Adrenal gland (tissue), 12 donors: ENCODE measurements around the gene GANAB. TPM values are rescaled to one million over a fixed set of nuclear protein-coding genes. Genes with fewer than 3 reads are reported as not detected.
A peak's percentile ranks its signal among the peaks of the same experiment; 100 is the strongest.

ENCODE experiments used
- DNase-seq, 7 donors: peaks; one replicate each; pipeline ENCODE4 v3.0.0-alpha.2; 2019 to 2020
- H3K27ac ChIP-seq, 5 donors: fragments of 200-600 bp; sonication (generic) in 4 of 5; 1 replicate in 3 of 5; 2 replicates in 2 of 5; pipeline versions ENCODE4 v1.5.1 to v1.8.0; 2016 to 2020; ENCODE audit warnings: mild to moderate bottlenecking in 1 of 5
- H3K27me3 ChIP-seq: fragments of 200-600 bp; 2 replicates; pipeline ENCODE4 v1.8.0; 2021
- H3K36me3 ChIP-seq, 2 donors: fragments of 200-600 bp; replicated peaks in 1 of 2; 1 replicate in 1 of 2; 2 replicates in 1 of 2; pipeline versions ENCODE4 v1.5.1 to v1.8.0; 2018 to 2022
- H3K4me1 ChIP-seq, 2 donors: fragments of 200-600 bp; replicated peaks in 1 of 2; 1 replicate in 1 of 2; 2 replicates in 1 of 2; pipeline versions ENCODE4 v1.5.1 to v1.8.0; 2018 to 2021
- H3K4me3 ChIP-seq, 4 donors: fragments of 200-600 bp; sonication (generic) in 3 of 4; one replicate each; pipeline ENCODE4 v1.5.1; 2016 to 2018
- H3K9me3 ChIP-seq, 3 donors: fragments of 200-600 bp; sonication (generic) in 1 of 3; replicated peaks in 1 of 3; 1 replicate in 2 of 3; 2 replicates in 1 of 3; pipeline versions ENCODE4 v1.5.1 to v1.8.0; 2016 to 2021
- CTCF ChIP-seq, 6 experiments: fragments of 450-650 bp in 4 of 6; fragments of 200-600 bp in 2 of 6; sonication (generic) in 1 of 6; IDR thresholded peaks; 1 replicate in 5 of 6; 2 replicates in 1 of 6; pipeline versions ENCODE4 v1.5.1 to v1.8.0; 2016 to 2021; ENCODE audit warnings: antibody characterized with exemption in 6 of 6, mild to moderate bottlenecking in 2 of 6, moderate library complexity in 1 of 6
- POLR2A ChIP-seq, 2 donors: fragments of 450-650 bp; IDR thresholded peaks; one replicate each; pipeline ENCODE4 v1.6.1; 2017; ENCODE audit warnings: antibody characterized with exemption in 2 of 2, mild to moderate bottlenecking in 2 of 2, moderate library complexity in 1 of 2
- WGBS, 4 donors: extraction: QIAGEN DNeasy Blood & Tissue Kit in 2 of 4; methylation state at CpG; one replicate each; pipeline versions ENCODE4 v1.1.5 to v1.1.7; 2013 to 2017; 5-methylcytosine and 5-hydroxymethylcytosine counted together
- intact Hi-C, 2 donors: fragments of 100-400 bp; cut with DNase I; formaldehyde crosslinking; loops; one replicate each; pipeline versions ENCODE4 v1.14.1 to v1.15.0; 2022 to 2023
- polyA plus RNA-seq, 3 donors: library from polyadenylated mRNA; stranded (reverse); fragments of 200-250 nt in 2 of 3; fragments of 350-450 nt in 1 of 3; fragmentation: Illumina TruSeq in 1 of 3; extraction: RNeasy Lipid Tissue Mini Kit (QIAGEN cat#74804) in 1 of 3; gene quantifications; one replicate each; pipeline ENCODE4 v1.2.3, GENCODE V29; 2013 to 2014
- total RNA-seq, 9 donors: library from RNA; depleted of rRNA in 4 of 9; stranded (reverse); fragments of >200 nt in 4 of 9; fragments of 120-200 nt in 1 of 9; fragmentation: NEBNext Ultra II Directional in 1 of 9; extraction: Animal tissue kit (Norgen Biotek cat#: 25700) in 1 of 9; gene quantifications; one replicate each; pipeline versions ENCODE4 v1.1.0 to v1.2.4, GENCODE V29; 2013 to 2023
- donor health status: healthy with polysubstance abuse.
- donor health status: Bipolar disorder and iron deficiency.
- donor health status: DM: yes; HTN: yes; CAD: no.
- donor health status: DM: no; HTN: no; CAD: no.
- donor health status: DM: no; HTN: no; CAD: no.
- donor health status: DM: yes; HTN: yes; CAD: no.

Gene GANAB
- total and polyA plus RNA-seq, 12 donors = 90.9 to 304 (median 173) TPM

GRCh38 chr11:62671236-62671607 lies 24.8 kb upstream of the GANAB start:
- H3K9me3 ChIP-seq = no peaks in the 10 kb centered on the region
- peaks cover 0 to 12% of the 10 kb centered on the region in 2 donors for H3K36me3 ChIP-seq
- peak overlapping the region; percentile 73 to 92 (median 82) for H3K27ac ChIP-seq
- H3K4me3 ChIP-seq = peak overlapping the region; percentile 53 to 94 (median 72)
- H3K4me1 ChIP-seq = peaks cover 23 to 54% of the 10 kb centered on the region in 2 donors
- DNase-seq = peak in 3 of 7 donors; percentile 28 to 38 (median 33)
- intact Hi-C loops = no loop called here
- 0 to 2% (median 1%) methylated on average over 12 to 17 of the region's 17 CpGs for WGBS, 4 donors
- no peaks in the 10 kb centered on the region for H3K27me3 ChIP-seq
- TF ChIP-seq POLR2A (IDR thresholded peaks at IDR 0.05) = no peak
- TF ChIP-seq CTCF (IDR thresholded peaks at IDR 0.05) = no peak

- H3K9me3 ChIP-seq = no peaks in the 10 kb centered on the region
- TF ChIP-seq POLR2A (IDR thresholded peaks at IDR 0.05) (peak in 1 of 2 donors; percentile 51), CTCF (IDR thresholded peaks at IDR 0.05) (no peak)
- H3K4me3 ChIP-seq = no peak overlapping the region
- H3K4me1 ChIP-seq = peaks cover 29 to 57% of the 10 kb centered on the region in 2 donors
- intact Hi-C loops = no loop called here
- peak; percentile 81 to 94 (median 90) for DNase-seq
- peak overlapping the region in 3 of 5 donors; percentile 41 to 92 (median 72) for H3K27ac ChIP-seq
- no peaks in the 10 kb centered on the region for H3K36me3 ChIP-seq
- WGBS, 4 donors = 37 to 58% (median 48%) methylated on average over 3 to 4 of the region's 4 CpGs
- H3K27me3 ChIP-seq = no peaks in the 10 kb centered on the region
Measured at GRCh38 chr11:62669420-62670161, 23.2 kb upstream of the GANAB start.

GRCh38 chr11:62667460-62667859 lies 21.0 kb upstream of the GANAB start:
- intact Hi-C loops = no loop called here

More at GRCh38 chr11:62667460-62667859, 21.0 kb upstream of the GANAB start:
- Histone ChIP-seq H3K36me3 (peaks cover 0 to 7% of the 10 kb centered on the region in 2 donors), H3K4me3 (no peak overlapping the region), H3K9me3 (no peaks in the 10 kb centered on the region), H3K27ac (no peak overlapping the region), H3K27me3 (no peaks in the 10 kb centered on the region), H3K4me1 (peaks cover 24 to 53% of the 10 kb centered on the region in 2 donors)
- no peak for TF ChIP-seq POLR2A (IDR thresholded peaks at IDR 0.05)
- TF ChIP-seq CTCF (IDR thresholded peaks at IDR 0.05) = no peak
- no peak for DNase-seq
- WGBS, 4 donors = 76 to 92% (median 84%) methylated on average over 2 of the region's 2 CpGs
